ENCODE measurements around the gene ELMO1. TPM values are rescaled to one million over a fixed set of nuclear protein-coding genes. Genes with fewer than 3 reads are reported as not detected.

ELMO1 gene
- total and polyA plus RNA-seq, 2 experiments from 2014 or later: 6.5 to 24.9 TPM

GRCh38 chr7:37007691-37008090 lies 441.0 kb downstream of the ELMO1 start:
- H3K27ac ChIP-seq (ENCODE audit: low read depth): no peak overlapping the region
- H3K9me2 ChIP-seq (ENCODE audit: insufficient read depth): peaks cover 4% of the 10 kb centered on the region; the same call in 1 of the 2 replicates
- no peak overlapping the region for H3K4me3 ChIP-seq
- ATAC-seq: no peak
- no peaks in the 10 kb centered on the region for H3K36me3 ChIP-seq (ENCODE audit: insufficient read depth)
- H3K27me3 Mint-ChIP-seq (ENCODE audit: insufficient read depth, low read depth, poor library complexity): peaks cover 2% of the 10 kb centered on the region
- H3K27ac Mint-ChIP-seq: peak overlapping the region; percentile 58; the same call in 1 of the 2 replicates
- H3K4me3 Mint-ChIP-seq: no peak overlapping the region
- no peak for DNase-seq (ENCODE audit: low spot score)
- no peaks in the 10 kb centered on the region for H3F3A ChIP-seq (replicated peaks; ENCODE audit: low read depth)
- H3K4me1 Mint-ChIP-seq: peaks cover 11% of the 10 kb centered on the region; the same call in 2 of the 3 replicates
- no peaks in the 10 kb centered on the region for H3K27me3 ChIP-seq (ENCODE audit: insufficient read depth)
- no peak overlapping the region for H3K4me2 ChIP-seq
- H3K4me1 ChIP-seq (ENCODE audit: insufficient read depth): no peaks in the 10 kb centered on the region
- H3K79me2 ChIP-seq (replicated peaks; ENCODE audit: insufficient read depth): no peaks in the 10 kb centered on the region
- TF ChIP-seq JUNB (IDR thresholded peaks at IDR 0.05; ENCODE audit: unreplicated experiment) (no peak), NANOG (IDR thresholded peaks at IDR 0.05; ENCODE audit: borderline replicate concordance) (no peak), CREB1 (CRISPR knock-in tag; IDR thresholded peaks at IDR 0.05; ENCODE audit: low read depth) (no peak), ZNF462 (CRISPR knock-in tag; IDR thresholded peaks at IDR 0.05) (no peak), REST (IDR thresholded peaks at IDR 0.05; ENCODE audit: unreplicated experiment) (no peak), CTCF (conservative IDR thresholded peaks at IDR 0.05; ENCODE audit: low read depth in 2 of 2) (no peak), ETS1 (IDR thresholded peaks at IDR 0.05) (no peak), ZNF331 (CRISPR knock-in tag; IDR thresholded peaks at IDR 0.05; ENCODE audit: low read depth) (no peak), EZH2phosphoT487 (IDR thresholded peaks at IDR 0.05; ENCODE audit: unreplicated experiment) (no peak), ZNF114 (CRISPR knock-in tag; IDR thresholded peaks at IDR 0.05) (no peak), POLR2AphosphoS5 (IDR thresholded peaks at IDR 0.05; ENCODE audit: low read depth) (no peak), STAT1 (IDR thresholded peaks at IDR 0.05; ENCODE audit: unreplicated experiment) (no peak), EZH2 (IDR thresholded peaks at IDR 0.05; ENCODE audit: low read depth, unreplicated experiment) (no peak)
- H4K20me1 ChIP-seq (replicated peaks; ENCODE audit: insufficient read depth): no peaks in the 10 kb centered on the region
- no peak overlapping the region for H2AFZ ChIP-seq
- no peaks in the 10 kb centered on the region for H3K36me3 Mint-ChIP-seq (ENCODE audit: low read depth)
- H3K9me3 Mint-ChIP-seq: no peaks in the 10 kb centered on the region

Measured in GM23338 (cell line).